ENCODE measurements around the gene C18orf63.
A peak's percentile ranks its signal among the peaks of the same experiment; 100 is the strongest.

Gene C18orf63

DNA sequence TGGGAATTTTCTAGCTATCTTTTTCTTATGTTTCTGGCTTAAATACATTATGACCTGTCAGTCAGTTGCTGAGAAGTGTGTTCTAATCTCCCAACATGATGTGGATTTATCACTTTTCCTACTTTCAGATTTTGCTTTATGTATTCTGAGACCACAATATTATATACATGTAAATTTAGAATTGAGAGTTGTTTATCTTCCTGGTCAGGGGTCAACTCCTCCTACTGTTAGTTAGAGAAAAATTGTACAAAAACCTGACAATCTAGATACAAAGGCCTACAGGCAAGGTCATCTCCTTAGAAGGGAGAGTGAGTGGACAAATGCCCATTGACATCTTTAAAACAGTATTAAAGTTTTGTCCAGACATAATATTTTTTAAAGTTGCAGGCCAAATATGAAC, 30.6 kb downstream of the C18orf63 start:
- Histone ChIP-seq H3K36me3 (ENCODE audit: control insufficient read depth, low read length) (no peaks in the 10 kb centered on the region), H3K79me2 (ENCODE audit: control insufficient read depth, low read length) (no peaks in the 10 kb centered on the region)
- no peak for TF ChIP-seq EZH2phosphoT487 (IDR thresholded peaks at IDR 0.05; ENCODE audit: borderline replicate concordance, low read length)
- TF ChIP-seq, protein P1, sequence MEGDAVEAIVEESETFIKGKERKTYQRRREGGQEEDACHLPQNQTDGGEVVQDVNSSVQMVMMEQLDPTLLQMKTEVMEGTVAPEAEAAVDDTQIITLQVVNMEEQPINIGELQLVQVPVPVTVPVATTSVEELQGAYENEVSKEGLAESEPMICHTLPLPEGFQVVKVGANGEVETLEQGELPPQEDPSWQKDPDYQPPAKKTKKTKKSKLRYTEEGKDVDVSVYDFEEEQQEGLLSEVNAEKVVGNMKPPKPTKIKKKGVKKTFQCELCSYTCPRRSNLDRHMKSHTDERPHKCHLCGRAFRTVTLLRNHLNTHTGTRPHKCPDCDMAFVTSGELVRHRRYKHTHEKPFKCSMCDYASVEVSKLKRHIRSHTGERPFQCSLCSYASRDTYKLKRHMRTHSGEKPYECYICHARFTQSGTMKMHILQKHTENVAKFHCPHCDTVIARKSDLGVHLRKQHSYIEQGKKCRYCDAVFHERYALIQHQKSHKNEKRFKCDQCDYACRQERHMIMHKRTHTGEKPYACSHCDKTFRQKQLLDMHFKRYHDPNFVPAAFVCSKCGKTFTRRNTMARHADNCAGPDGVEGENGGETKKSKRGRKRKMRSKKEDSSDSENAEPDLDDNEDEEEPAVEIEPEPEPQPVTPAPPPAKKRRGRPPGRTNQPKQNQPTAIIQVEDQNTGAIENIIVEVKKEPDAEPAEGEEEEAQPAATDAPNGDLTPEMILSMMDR (IDR thresholded peaks at IDR 0.05; ENCODE audit: low read depth, low read length, poor library complexity, severe bottlenecking), result no peak

DNA sequence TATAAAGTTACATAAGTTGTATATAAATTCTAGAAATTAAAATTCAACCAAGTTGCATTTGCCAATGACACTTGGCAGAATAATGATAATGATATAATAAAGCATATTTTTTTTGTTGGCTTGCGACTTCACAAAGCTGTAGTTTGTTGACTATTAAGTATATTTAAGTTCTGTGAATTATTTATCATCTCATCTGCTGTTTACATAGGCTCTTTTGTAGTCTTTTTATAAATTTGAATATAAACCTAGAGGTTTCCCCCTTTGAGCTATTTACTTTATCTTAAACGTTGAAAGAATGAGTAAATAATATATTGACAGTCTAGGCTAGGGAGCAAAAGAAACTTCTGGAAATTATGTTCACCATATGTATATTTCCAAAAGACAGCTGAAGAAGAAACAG, 32.9 kb downstream of the C18orf63 start:
- no peaks in the 10 kb centered on the region for H3K36me3 ChIP-seq (ENCODE audit: control insufficient read depth, low read length)
- no peak for TF ChIP-seq EZH2phosphoT487 (IDR thresholded peaks at IDR 0.05; ENCODE audit: borderline replicate concordance, low read length)

More for the DNA sequence above, 30.6 kb downstream of the C18orf63 start:
- no peaks in the 10 kb centered on the region for H3F3A ChIP-seq (ENCODE audit: control insufficient read depth, insufficient read depth)
- no peak overlapping the region for H3K4me3 ChIP-seq (ENCODE audit: low read length)
- no peaks in the 10 kb centered on the region for H4K20me1 ChIP-seq (ENCODE audit: control insufficient read depth, insufficient read depth, low read depth, low read length)
- no peaks in the 10 kb centered on the region for H3K9me2 ChIP-seq (replicated peaks; ENCODE audit: control insufficient read depth, low read length)
- peaks cover 2% of the 10 kb centered on the region; the same call in 1 of the 2 replicates for H3K27me3 ChIP-seq (ENCODE audit: control insufficient read depth, low read length)
- no peaks in the 10 kb centered on the region for H3K9me3 ChIP-seq (ENCODE audit: control insufficient read depth, insufficient read depth, low read length)
- H3K4me1 ChIP-seq (ENCODE audit: control insufficient read depth, low read length), result peaks cover 5% of the 10 kb centered on the region
- H3K27ac ChIP-seq (ENCODE audit: low read depth, low read length), result no peak overlapping the region
- no peak overlapping the region for H3K4me2 ChIP-seq (ENCODE audit: low read length)

DNA sequence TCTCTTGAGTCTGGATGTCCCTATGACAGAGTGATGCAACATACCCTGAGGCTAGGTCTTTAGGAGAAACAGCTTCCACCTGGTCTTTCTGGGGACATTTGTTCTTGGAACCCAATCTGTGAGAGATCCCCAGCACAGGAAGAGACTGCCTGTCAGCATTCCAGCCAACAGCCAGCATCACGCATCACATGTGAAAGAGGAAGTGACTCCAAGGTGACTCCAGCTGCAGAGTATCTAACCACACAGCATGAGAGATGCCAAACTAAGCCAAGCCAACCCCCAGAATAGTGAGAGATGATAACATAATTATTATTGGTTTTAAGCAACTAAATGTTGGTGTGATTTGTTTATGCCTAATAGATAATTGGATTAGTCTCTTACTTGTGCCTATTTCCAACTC, 35.7 kb downstream of the C18orf63 start:
- Histone ChIP-seq H3K36me3 (ENCODE audit: control insufficient read depth, low read length) (no peaks in the 10 kb centered on the region), H3K9me2 (replicated peaks; ENCODE audit: control insufficient read depth, low read length) (no peaks in the 10 kb centered on the region), H3K27me3 (ENCODE audit: control insufficient read depth, low read length) (peaks cover 16% of the 10 kb centered on the region), H3K4me3 (ENCODE audit: low read length) (no peak overlapping the region), H3K27ac (ENCODE audit: low read depth, low read length) (no peak overlapping the region), H3K79me2 (ENCODE audit: control insufficient read depth, low read length) (no peaks in the 10 kb centered on the region), H3K9me3 (ENCODE audit: control insufficient read depth, insufficient read depth, low read length) (no peaks in the 10 kb centered on the region), H3K4me2 (ENCODE audit: low read length) (no peak overlapping the region), H4K20me1 (ENCODE audit: control insufficient read depth, insufficient read depth, low read depth, low read length) (no peaks in the 10 kb centered on the region), H3F3A (ENCODE audit: control insufficient read depth, insufficient read depth) (no peaks in the 10 kb centered on the region), H3K4me1 (ENCODE audit: control insufficient read depth, low read length) (peaks cover 9% of the 10 kb centered on the region)
- no peak for TF ChIP-seq EZH2phosphoT487 (IDR thresholded peaks at IDR 0.05; ENCODE audit: borderline replicate concordance, low read length)
- TF ChIP-seq, protein P1 (IDR thresholded peaks at IDR 0.05; ENCODE audit: low read depth, low read length, poor library complexity, severe bottlenecking), result no peak

More for the DNA sequence above, 32.9 kb downstream of the C18orf63 start:
- Histone ChIP-seq H3K4me3 (ENCODE audit: low read length) (no peak overlapping the region), H3F3A (ENCODE audit: control insufficient read depth, insufficient read depth) (no peaks in the 10 kb centered on the region), H4K20me1 (ENCODE audit: control insufficient read depth, insufficient read depth, low read depth, low read length) (no peaks in the 10 kb centered on the region), H3K79me2 (ENCODE audit: control insufficient read depth, low read length) (no peaks in the 10 kb centered on the region), H3K4me2 (ENCODE audit: low read length) (no peak overlapping the region), H3K9me3 (ENCODE audit: control insufficient read depth, insufficient read depth, low read length) (no peaks in the 10 kb centered on the region), H3K27ac (ENCODE audit: low read depth, low read length) (no peak overlapping the region), H3K9me2 (replicated peaks; ENCODE audit: control insufficient read depth, low read length) (no peaks in the 10 kb centered on the region), H3K4me1 (ENCODE audit: control insufficient read depth, low read length) (peaks cover 9% of the 10 kb centered on the region), H3K27me3 (ENCODE audit: control insufficient read depth, low read length) (peaks cover 5% of the 10 kb centered on the region)

DNA sequence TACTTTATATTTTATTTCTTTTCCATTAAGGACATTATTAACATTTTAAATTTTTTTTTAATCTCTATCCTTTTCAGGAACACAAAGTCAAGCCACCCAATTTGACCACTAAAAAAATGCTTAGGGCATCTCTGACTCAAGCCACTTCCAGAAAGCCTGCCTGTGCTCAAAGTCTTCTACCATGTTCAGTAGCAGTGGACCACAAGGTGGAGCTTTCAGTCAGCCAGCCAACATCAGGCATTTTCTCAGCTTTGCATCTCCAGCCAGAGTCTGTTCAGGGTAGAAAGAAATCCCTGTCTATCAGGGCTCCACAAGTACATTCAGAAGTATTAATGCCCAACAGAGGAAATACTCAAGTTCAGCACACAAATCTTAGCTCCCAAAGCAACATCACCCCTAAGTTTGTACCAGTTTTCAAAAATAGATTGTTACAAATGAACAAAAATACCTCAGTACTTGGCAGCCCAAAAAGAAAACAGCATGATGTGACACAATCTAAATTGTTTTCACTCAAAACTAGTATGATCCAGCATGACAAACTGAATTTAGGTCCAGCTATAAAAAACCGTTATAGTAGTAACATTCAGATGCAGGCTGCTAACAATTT, 37.6 kb downstream of the C18orf63 start:
- Histone ChIP-seq H3K27ac (ENCODE audit: low read depth, low read length) (no peak overlapping the region), H3K9me3 (ENCODE audit: control insufficient read depth, insufficient read depth, low read length) (no peaks in the 10 kb centered on the region), H3K4me3 (ENCODE audit: low read length) (no peak overlapping the region), H3K4me1 (ENCODE audit: control insufficient read depth, low read length) (peaks cover 9% of the 10 kb centered on the region), H3K27me3 (ENCODE audit: control insufficient read depth, low read length) (peaks cover 18% of the 10 kb centered on the region), H3K4me2 (ENCODE audit: low read length) (no peak overlapping the region), H3K36me3 (ENCODE audit: control insufficient read depth, low read length) (no peaks in the 10 kb centered on the region), H4K20me1 (ENCODE audit: control insufficient read depth, insufficient read depth, low read depth, low read length) (no peaks in the 10 kb centered on the region), H3F3A (ENCODE audit: control insufficient read depth, insufficient read depth) (no peaks in the 10 kb centered on the region), H3K79me2 (ENCODE audit: control insufficient read depth, low read length) (no peaks in the 10 kb centered on the region), H3K9me2 (replicated peaks; ENCODE audit: control insufficient read depth, low read length) (no peaks in the 10 kb centered on the region)
- TF ChIP-seq EZH2phosphoT487 (IDR thresholded peaks at IDR 0.05; ENCODE audit: borderline replicate concordance, low read length), result no peak
- TF ChIP-seq, protein P1 (IDR thresholded peaks at IDR 0.05; ENCODE audit: low read depth, low read length, poor library complexity, severe bottlenecking), result peak; percentile 31

Measured in DOHH2 (cell line).